ENCODE measurements around the gene SMPD1. TPM values are rescaled to one million over a fixed set of nuclear protein-coding genes. Genes with fewer than 3 reads are reported as not detected.

SMPD1 gene
- total and polyA plus RNA-seq, 2 donors (not counting 1 experiment from before 2014, with no cell fraction given): 52.2 to 74.9 TPM

- no peaks in the 10 kb centered on the region for H4K20me1 ChIP-seq (ENCODE audit: control insufficient read depth, extremely low read depth, insufficient read depth, low read length)
- no peaks in the 10 kb centered on the region for H3K9me3 ChIP-seq (ENCODE audit: control insufficient read depth, insufficient read depth, low read depth, low read length)
- no peak overlapping the region for H3K27ac ChIP-seq (ENCODE audit: insufficient read depth, low read length)
- no peaks in the 10 kb centered on the region for H3K4me1 ChIP-seq (ENCODE audit: control insufficient read depth, extremely low read depth, insufficient read depth, low read length)
- no peak overlapping the region for H3K4me2 ChIP-seq (ENCODE audit: extremely low read depth, insufficient read depth, low read length)
- H3K9ac ChIP-seq (ENCODE audit: insufficient read depth, low read length): no peak overlapping the region
- TF ChIP-seq EZH2 (IDR thresholded peaks at IDR 0.05; ENCODE audit: low read length, missing control alignments): no peak
- TF ChIP-seq, protein P1, sequence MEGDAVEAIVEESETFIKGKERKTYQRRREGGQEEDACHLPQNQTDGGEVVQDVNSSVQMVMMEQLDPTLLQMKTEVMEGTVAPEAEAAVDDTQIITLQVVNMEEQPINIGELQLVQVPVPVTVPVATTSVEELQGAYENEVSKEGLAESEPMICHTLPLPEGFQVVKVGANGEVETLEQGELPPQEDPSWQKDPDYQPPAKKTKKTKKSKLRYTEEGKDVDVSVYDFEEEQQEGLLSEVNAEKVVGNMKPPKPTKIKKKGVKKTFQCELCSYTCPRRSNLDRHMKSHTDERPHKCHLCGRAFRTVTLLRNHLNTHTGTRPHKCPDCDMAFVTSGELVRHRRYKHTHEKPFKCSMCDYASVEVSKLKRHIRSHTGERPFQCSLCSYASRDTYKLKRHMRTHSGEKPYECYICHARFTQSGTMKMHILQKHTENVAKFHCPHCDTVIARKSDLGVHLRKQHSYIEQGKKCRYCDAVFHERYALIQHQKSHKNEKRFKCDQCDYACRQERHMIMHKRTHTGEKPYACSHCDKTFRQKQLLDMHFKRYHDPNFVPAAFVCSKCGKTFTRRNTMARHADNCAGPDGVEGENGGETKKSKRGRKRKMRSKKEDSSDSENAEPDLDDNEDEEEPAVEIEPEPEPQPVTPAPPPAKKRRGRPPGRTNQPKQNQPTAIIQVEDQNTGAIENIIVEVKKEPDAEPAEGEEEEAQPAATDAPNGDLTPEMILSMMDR (conservative IDR thresholded peaks at IDR 0.05 in 1 of 2, IDR thresholded peaks at IDR 0.05 in 1 of 2; ENCODE audit: low read depth in 1 of 2, low read length in 2 of 2): no peak
- no peak overlapping the region for H2AFZ ChIP-seq (ENCODE audit: low read length)
- no peaks in the 10 kb centered on the region for H3K79me2 ChIP-seq (ENCODE audit: control insufficient read depth, insufficient read depth, low read length)
- no peak overlapping the region for H3K4me3 ChIP-seq (replicated peaks in 1 of 4; ENCODE audit: control extremely low read depth in 1 of 4, insufficient read depth in 1 of 4, low read depth in 3 of 4, low read length in 4 of 4)
- H3K36me3 ChIP-seq (ENCODE audit: control insufficient read depth, insufficient read depth, low read length): no peaks in the 10 kb centered on the region
- no peaks in the 10 kb centered on the region for H3K27me3 ChIP-seq (ENCODE audit: control insufficient read depth, insufficient read depth, low read length)
- no peak for DNase-seq (ENCODE audit: low read depth in 2 of 2)
Observed at GRCh38 chr11:6378640-6378989, 11.7 kb upstream of the SMPD1 start.

GRCh38 chr11:6385046-6385777 lies 5.1 kb upstream of the SMPD1 start:
- Histone ChIP-seq H3K4me2 (ENCODE audit: extremely low read depth, insufficient read depth, low read length) (no peak overlapping the region), H3K4me1 (ENCODE audit: control insufficient read depth, extremely low read depth, insufficient read depth, low read length) (peaks cover 10% of the 10 kb centered on the region), H3K27me3 (ENCODE audit: control insufficient read depth, insufficient read depth, low read length) (no peaks in the 10 kb centered on the region), H3K4me3 (replicated peaks in 1 of 4; ENCODE audit: control extremely low read depth in 1 of 4, insufficient read depth in 1 of 4, low read depth in 3 of 4, low read length in 4 of 4) (no peak overlapping the region), H3K9me3 (ENCODE audit: control insufficient read depth, insufficient read depth, low read depth, low read length) (no peaks in the 10 kb centered on the region), H3K9ac (ENCODE audit: insufficient read depth, low read length) (no peak overlapping the region), H2AFZ (ENCODE audit: low read length) (no peak overlapping the region), H3K27ac (ENCODE audit: insufficient read depth, low read length) (no peak overlapping the region), H4K20me1 (ENCODE audit: control insufficient read depth, extremely low read depth, insufficient read depth, low read length) (no peaks in the 10 kb centered on the region), H3K79me2 (ENCODE audit: control insufficient read depth, insufficient read depth, low read length) (no peaks in the 10 kb centered on the region), H3K36me3 (ENCODE audit: control insufficient read depth, insufficient read depth, low read length) (no peaks in the 10 kb centered on the region)
- DNase-seq (ENCODE audit: low read depth in 2 of 2): no peak
- no peak for TF ChIP-seq EZH2 (IDR thresholded peaks at IDR 0.05; ENCODE audit: low read length, missing control alignments)
- TF ChIP-seq, protein P1 (conservative IDR thresholded peaks at IDR 0.05 in 1 of 2, IDR thresholded peaks at IDR 0.05 in 1 of 2; ENCODE audit: low read depth in 1 of 2, low read length in 2 of 2): no peak

- no peak overlapping the region for H3K9ac ChIP-seq (ENCODE audit: insufficient read depth, low read length)
- no peak overlapping the region for H3K27ac ChIP-seq (ENCODE audit: insufficient read depth, low read length)
- H3K36me3 ChIP-seq (ENCODE audit: control insufficient read depth, insufficient read depth, low read length): peaks cover 5% of the 10 kb centered on the region
- no peak overlapping the region for H2AFZ ChIP-seq (ENCODE audit: low read length)
- no peaks in the 10 kb centered on the region for H3K27me3 ChIP-seq (ENCODE audit: control insufficient read depth, insufficient read depth, low read length)
- H3K79me2 ChIP-seq (ENCODE audit: control insufficient read depth, insufficient read depth, low read length): peaks cover 8% of the 10 kb centered on the region
- peak overlapping the region in 1 of 4 experiments; percentile 7 for H3K4me3 ChIP-seq (replicated peaks in 1 of 4; ENCODE audit: control extremely low read depth in 1 of 4, insufficient read depth in 1 of 4, low read depth in 3 of 4, low read length in 4 of 4)
- H3K4me1 ChIP-seq (ENCODE audit: control insufficient read depth, extremely low read depth, insufficient read depth, low read length): peaks cover 15% of the 10 kb centered on the region
- no peak for TF ChIP-seq EZH2 (IDR thresholded peaks at IDR 0.05; ENCODE audit: low read length, missing control alignments)
- TF ChIP-seq, protein P1 (conservative IDR thresholded peaks at IDR 0.05 in 1 of 2, IDR thresholded peaks at IDR 0.05 in 1 of 2; ENCODE audit: low read depth in 1 of 2, low read length in 2 of 2): no peak
- peak; percentile 39 to 47 for DNase-seq (ENCODE audit: low read depth in 2 of 2)
- H4K20me1 ChIP-seq (ENCODE audit: control insufficient read depth, extremely low read depth, insufficient read depth, low read length): no peaks in the 10 kb centered on the region
- H3K4me2 ChIP-seq (ENCODE audit: extremely low read depth, insufficient read depth, low read length): peak overlapping the region; percentile 23
- H3K9me3 ChIP-seq (ENCODE audit: control insufficient read depth, insufficient read depth, low read depth, low read length): no peaks in the 10 kb centered on the region
Observed at GRCh38 chr11:6387811-6388599, 2.3 kb upstream of the SMPD1 start.
